HG02970 (cell line): Measurements from ENCODE around the gene FSTL4.
"Not testable (repeated sequence)": the region's sequence is repeated elsewhere in the genome, so short reads cannot be mapped to it uniquely, and the experiment has no call there.

ENCODE experiments used
- ATAC-seq: cut with Tn5 transposase; IDR thresholded peaks from one replicate; pipeline ENCODE4 v1.9.1; 2021; ENCODE audit warnings: mild to moderate bottlenecking, moderate library complexity, moderate number of reproducible peaks; ENCODE audit not compliant: unreplicated experiment, low FRiP score

Gene FSTL4

DNA sequence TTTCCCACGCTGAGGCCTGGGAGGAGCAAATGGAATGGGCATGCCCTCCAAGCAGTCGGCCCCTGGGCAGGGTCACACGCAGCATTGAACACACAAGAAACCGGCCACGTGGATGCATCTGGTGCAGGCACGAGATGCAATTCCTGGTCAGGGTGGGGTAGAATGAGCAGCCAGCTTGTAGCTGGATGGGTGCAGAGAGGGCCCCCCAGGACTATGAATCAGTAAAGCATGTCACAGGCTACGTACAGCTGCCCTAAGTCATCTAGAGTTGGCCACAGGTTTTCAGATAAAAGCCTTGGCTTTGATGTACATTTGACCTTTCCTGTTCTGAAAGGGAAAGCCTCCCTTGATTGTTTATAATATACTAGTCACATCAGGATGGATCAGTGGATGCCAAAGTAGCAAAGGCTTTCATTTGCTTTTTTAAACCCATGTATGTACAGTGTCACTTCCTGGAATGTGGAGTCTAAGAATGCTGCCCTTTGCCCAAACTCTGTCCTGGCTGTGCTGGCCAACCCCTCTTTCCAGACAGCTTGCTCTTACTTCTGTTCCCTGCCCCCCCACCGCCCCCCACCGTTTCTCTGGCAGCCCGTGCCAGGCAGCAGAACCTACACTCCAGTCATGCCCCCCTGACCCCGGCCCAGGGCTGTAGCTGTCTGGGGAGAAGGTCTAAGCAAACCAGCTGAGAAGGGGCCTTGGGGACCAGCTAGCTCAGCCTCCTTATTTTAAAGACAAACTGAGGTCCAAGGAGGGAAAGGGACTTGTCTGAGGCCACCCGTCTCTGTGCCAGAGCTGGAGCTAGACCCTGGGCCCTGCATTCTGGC lies 391.3 kb downstream of the FSTL4 start:
- ATAC-seq: no peak

DNA sequence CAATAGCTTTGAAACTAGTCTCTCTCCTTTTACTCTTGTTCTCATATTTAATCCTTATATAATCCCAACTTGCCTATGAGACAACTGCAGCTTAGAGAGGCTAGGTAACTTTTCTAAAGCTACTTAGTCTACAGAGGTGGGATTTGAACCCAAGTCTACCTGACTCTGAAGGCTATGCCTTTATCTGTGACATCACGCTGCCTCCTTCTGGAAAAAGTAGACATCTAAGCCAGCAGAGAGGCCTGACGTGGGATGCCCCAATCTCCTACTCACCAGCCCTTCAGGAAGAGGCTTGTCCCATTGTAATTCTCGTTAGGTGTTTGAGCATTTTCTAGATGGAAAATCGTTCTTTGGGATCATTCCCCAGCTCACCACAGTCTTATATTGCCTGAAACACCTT lies 393.0 kb downstream of the FSTL4 start:
- no peak for ATAC-seq

DNA sequence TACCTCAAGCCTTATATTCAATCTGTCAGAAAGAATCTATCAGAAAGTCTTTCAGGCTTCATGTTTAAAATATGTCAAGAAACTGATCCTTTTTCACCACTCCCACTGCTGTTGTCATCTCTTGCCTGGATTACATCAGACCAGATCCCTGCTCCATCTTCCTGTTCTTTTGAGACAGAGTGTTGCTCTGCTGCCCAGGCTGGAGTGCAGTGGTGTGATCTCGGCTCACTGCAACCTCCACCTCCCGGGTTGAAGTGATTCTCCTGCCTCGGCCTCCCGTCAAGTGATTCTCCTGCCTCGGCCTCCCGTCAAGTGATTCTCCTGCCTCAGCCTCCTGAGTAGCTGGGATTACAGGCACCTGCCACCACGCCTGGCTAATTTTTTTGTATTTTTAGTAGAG lies 396.2 kb downstream of the FSTL4 start:
- not testable (repeated sequence) for ATAC-seq

DNA sequence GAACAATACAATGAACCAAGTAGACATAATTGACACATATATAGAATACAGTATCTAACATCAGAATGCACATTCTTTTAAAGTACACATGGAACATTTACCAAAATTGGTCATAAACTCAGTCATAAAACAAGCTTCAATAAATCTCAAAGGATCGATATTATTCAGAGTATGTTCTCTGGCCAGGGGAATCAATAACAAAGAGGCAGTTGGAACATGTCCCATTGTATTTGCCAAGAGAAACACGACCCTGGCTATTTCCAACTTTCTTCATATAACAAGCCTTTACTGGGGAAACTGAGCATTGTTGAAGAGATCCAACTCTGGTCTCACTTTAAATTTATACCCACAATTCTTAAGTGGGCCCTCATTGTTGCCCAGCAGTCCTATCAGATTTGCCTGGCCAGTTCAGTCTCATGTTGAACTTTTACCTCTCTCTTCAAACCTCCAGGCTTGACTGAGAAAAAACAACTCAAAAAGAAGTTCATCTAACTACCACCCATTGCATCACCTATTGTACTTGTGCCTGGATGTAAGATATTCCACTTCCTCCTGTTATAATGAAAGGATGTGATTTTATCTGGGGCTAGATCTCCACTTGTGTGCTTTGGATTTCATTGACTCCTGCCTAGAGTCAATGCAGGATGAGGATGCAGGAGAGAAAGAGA lies 398.1 kb downstream of the FSTL4 start:
- ATAC-seq: no peak

DNA sequence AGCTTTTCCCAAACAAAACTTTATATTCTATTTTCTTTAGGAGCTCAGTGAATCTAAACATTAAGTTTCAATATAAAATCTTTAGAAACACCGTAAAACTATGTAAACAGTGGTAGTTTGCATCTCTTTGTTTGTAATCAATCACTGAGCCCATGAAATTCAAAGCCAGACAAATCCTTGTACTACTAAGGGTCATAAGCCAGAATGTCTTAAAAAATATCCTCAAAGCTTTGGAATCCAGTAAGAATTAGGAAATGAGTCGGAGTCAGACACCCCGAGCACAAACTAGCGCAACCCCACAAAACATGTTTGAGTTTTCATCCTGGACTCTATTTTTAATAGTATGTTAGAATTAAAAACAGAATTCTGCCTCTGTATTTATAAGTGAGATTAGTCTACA lies 406.7 kb downstream of the FSTL4 start:
- no peak for ATAC-seq

DNA sequence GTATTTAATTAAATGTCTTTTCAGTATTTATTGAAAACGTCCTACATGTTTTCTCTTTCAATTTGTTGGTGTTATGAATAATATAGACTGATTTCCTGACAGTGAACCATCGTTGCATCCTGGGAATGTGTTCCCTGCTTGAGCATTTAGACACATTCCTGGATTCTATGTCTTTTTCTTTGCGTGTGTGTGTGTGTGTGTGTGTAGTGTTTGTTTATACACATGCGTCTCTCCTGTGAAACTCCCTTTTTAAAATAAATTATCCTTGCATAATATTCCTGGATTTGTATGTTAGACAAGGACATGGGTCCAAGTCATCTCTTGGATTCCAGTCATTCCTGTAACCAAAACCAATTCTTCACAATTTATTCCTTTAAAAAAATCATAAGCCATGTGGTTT lies 407.1 kb downstream of the FSTL4 start:
- no peak for ATAC-seq

DNA sequence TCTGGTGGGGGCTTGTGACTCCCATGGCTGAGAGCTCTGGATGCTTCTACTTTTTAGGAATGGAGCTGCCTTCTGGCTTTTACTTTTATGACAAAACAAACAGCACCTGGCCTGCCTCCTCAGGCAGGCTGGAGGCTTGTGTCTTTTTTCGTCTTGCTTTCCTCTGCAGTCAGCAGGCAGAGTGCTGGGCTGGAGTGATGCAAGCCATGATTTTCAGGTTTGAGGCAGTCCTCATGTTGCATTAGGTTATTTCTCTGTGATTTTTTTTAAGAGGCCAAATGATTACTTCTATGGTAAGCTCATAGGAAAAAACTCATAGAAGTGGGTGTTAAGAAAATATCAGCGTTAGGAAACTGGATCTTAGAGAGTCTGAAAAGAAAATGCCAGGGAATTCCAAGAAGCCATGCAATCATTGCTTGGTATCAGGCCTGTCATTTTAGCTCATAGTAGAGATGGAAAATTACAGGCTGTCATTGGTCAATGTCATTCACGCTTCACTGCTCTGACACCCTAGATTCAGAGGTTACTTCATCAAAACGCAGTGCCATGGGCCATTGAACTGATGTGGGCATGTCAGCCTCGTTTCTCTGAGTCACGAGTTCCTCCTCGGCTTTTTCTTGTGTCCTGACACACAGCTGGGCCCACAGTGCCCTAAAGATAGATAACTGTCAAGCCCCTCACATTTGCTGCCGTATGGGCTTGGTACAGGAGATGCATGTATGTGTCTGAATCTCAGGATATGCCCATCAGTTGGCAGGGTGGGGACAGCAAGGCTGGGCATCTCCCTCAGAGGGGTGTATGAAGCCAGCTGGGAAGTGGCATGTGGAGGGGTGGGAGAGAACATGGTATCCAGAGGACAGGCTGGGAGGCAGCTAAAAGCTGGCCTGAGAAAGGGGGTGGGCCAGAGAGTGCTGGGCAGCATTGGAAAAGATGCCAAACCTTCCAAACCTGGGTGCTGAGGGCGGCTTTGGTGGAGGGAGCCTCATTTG lies 408.7 kb downstream of the FSTL4 start:
- ATAC-seq: no peak

DNA sequence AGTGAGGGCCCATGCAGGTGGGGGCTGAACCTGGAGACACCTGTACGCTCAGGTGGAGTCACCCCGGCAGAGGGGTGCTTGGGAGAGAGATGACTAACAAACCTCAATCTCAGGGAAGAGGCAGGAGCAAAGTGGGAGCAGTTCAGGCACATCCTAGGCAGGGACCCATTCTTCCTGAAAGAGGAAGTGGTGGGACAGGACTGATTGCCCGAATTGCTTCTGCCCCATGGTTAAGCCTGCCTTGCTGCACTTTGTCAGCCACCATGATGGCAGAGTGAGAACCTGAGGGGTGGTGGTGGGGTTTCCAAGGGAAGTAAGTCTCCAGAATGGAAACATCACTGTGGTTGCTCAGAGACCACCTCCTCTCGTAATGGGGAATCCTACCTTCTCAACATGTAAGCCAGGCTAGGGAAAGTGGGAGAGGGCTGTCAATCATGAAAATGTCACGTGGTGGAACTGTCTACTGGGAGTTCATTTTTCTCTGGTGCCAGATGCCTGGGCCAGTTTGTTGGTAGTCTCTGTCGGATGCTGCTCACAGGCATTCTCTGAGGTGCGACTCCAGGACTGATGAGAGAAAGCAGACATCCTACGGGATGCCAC lies 410.2 kb downstream of the FSTL4 start:
- ATAC-seq: no peak

DNA sequence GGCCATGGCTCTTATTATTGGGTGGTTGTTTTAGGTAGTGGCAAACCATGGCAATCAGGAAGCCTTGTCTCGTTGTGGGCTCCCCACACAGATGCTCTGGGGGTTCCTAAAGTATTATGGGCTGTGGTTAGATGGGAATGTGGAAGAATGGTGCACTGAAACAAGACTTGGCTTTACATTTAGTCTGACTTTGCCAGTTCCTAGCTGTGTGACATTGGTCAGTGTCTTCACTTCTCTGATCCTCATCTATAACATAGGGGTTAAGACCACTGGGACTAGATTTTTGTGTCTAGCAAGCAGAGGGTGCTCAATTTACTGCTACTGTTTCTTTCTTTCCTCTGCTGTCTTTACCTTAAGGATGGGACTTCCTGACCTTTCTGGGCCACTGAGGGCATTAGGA lies 411.0 kb downstream of the FSTL4 start:
- no peak for ATAC-seq

DNA sequence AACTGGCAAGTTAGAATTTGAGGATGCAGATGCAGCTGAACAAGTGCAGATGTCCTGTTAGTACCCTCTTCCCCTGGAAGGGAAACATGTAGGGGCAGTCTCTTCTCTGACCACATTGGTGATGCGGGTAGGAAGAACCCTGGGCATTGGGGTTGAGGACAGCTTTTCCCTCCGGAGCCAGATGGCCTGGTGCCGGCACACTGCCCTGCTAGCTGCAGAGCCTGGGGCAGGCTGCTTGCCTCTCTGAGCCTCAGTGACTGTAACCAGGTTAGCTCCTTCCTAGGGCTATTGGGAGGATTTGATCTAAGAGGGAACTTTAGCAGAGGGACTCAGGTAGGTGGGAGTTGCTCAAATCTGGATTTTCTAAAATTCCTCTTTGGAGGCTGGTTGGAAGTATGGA lies 412.1 kb downstream of the FSTL4 start:
- ATAC-seq: no peak

DNA sequence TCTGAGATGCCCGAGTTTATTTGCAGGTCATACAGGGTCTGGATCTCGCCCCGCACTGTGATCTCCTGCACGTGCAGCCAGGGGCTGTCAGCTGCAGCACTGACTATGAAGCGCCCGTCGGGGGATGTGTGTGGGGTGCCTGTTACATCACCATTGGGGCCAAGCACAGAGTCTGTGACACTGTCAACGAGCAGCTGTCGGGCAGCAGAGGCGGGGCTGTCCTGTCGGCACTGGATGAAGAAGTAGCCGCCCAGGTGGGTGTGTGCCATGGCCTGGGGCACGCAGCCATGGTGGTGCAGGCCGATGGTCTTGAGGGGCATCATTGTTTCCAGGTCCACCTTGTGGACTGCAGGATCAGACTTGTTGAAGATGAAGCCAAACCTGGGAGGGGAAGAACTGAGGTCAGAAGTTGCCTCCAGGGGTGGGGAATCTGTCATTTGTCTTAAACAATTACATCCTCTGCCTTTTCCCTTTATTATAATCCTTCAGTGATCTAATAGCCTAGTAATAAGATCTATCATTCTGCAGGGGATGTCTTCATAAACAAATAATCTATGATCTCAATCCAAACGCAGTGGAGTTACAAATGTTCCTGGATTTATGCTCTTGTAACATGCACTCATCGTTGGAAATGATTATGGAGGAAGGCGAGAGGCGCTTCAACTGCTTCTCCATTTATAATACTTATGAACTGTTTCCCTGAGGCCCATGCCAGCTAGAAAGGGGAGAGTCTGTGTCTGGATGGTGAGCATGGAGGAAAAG lies 412.7 kb downstream of the FSTL4 start:
- ATAC-seq: no peak

DNA sequence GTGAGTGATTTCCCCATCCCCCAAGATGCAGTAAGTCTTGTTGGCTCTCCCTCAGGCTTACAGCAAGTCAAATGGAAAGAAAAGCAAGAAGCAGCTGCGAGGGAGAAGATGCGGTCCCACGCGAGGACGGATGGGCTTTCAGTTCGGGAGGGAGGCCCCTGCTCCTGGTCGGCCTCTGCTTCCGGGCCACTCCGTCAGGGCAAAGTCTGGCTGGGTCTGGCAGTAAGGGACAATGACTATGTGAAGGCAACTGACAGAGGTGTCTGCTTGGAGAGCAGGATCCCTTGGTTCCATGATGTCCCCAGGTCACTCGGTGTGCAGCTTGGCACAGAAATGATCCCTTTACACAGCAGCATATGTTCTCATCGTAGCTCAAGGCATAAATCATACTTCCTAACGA lies 413.8 kb downstream of the FSTL4 start:
- no peak for ATAC-seq

DNA sequence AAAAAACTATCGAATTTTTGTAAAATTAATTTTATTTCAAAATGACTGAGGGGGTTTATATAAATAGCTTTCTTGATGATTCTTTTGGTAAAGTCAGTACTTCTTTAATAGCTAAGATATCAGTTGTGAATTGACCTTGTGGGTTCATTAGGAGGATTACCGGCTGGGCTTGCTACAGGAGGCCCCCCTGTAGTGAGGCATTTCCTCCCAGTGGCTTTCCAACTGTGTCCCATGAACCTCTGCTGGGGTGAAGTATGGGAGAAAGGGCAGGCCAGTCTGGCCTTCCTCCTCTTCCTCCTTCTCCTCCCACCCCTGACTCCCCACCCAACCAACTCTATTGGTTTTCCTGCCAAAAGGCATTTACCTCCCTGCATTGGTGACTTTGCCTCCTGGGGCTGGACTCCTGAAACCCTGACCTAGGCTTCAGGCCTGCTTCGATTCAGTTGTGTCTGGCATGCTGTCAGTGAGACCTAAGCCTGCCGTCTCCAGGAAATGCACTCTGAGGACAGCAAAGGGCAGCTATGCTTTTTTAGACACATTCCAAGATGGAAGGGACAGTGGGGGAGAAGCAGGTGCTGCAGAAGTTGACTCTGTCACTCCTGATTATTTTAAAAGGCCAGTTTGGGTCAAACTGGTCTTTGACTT lies 415.8 kb downstream of the FSTL4 start:
- ATAC-seq: no peak

DNA sequence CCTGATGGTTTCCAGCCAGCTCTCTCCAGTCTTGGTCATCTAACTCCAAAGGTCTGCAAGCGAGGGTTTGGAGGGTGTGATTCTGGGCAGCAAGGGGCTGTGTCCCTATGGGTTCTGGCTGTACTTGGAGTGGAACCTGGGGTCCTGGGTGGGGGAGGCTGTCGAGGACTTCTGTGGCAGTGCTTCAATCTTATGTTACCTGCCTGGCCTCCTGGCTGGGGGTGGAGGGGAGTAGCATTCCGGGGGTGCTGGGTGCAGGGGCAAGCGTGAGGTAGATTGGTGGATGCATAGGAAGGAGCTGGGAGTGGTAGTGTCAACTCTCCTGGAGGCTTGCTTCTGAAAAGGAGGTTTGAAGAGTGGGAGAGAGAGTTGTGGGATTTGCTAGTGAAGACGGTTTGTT lies 417.1 kb downstream of the FSTL4 start:
- no peak for ATAC-seq

DNA sequence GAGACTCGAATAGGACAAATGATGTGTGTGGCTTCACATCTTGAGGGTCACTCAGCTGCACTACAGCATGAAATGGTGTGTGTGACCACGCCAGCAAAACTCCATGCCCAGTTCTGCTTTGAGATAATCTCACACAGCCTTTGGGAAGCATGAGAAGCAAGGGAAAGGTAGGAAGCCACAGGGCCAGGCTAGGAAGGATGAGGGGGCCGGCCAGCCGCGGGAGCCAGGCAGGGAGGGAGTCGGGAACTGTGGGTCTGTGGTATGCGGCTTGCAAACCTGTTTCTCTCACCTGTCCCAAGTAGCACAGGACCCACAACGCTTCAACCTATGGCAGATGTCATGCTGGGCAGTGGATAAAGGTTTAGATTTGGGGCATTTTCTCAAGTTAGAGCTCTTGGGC lies 418.5 kb downstream of the FSTL4 start:
- ATAC-seq: no peak

DNA sequence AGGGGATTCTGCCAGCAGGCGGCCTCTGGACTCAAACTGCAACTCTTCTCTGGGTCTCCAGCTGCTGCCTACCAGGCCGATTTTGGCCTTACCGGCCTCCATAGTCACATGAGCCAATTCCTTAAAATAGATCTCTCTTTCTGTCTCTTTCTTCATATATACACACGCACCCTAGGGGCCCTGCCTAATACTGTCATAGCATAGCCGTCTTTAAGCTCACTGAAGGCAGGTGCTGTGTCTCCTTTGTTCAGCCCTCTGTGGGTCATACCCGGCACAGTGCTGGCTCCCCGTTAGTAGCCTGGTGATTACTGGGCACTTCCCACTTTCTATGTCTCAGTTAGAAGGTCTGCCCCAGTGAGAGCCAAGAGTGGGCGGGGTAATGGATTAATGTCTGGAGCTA lies 419.6 kb downstream of the FSTL4 start:
- ATAC-seq: no peak

DNA sequence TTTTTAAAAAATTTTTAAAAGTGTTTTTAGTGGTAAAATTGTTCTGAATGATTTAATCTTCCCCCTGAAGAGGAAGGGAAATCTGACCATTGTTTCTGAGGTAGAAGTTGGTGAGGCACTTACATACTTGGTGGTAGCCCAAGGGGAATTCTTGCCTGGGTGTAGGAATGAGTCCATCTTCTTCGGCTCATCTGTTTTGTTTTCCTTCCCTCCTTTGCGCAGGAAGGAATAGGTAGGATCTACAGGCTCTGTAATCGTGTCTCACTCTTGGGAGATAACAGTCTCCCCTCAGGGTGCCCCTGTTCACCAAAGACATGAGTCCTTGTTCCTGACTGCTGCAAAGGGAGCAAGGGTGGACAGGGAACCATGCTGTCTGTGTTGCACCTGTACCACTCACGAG lies 422.5 kb downstream of the FSTL4 start:
- no peak for ATAC-seq

DNA sequence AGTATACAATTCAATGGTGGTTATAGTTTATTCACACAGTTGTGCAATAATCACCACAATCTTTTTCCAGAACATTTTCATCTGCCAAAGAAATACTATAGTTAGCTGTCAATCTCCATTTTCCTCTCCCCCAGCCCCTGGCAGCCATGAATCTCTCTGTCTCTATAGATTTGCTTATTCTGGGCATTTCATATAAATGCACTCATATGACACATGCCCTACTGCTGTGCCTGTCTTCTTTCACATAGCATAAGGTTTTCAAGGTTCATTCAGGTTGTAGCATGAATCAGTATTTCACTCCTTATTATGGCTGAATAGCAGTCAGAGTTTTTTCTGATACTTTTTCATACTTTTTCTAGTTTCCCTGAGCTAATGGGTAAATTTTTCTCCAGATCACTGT lies 432.9 kb downstream of the FSTL4 start:
- no peak for ATAC-seq

DNA sequence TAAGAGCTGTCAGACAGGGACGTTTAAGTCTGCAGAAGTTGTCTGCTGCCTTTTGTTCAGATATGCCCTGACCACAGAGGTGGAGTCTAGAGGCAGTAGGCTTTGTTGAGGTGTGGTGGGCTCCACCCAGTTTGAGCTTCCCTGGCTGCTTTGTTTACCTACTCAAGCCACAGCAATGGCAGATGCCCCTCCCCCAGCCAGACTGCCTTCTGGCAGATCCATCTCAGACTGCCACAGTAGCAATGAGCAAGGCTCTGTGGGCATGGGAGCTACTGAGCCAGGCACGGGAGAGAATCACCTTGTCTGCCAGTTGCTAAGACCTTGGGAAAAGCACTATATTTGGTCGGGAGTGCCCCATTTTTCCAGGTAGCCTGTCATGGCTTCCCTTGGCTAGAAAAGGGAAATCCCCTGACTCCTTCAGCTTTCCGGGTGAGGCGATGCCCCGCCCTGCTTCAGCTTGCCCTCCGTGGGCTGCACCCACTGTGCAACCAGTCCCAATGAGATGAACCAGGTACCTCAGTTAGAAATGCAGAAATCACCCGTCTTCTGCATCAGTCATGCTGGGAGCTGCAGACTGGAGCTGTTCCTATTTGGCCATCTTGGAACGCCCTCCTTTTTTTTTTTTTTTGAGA lies 441.5 kb downstream of the FSTL4 start:
- not testable (repeated sequence) for ATAC-seq
